GM13977 (cell line): Measurements from ENCODE around the gene ITGA5.
"Not testable (repeated sequence)": the region's sequence is repeated elsewhere in the genome, so short reads cannot be mapped to it uniquely, and the experiment has no call there.

Experiments
- DNase-seq: peaks from one replicate; pipeline ENCODE4 v3.0.0; 2012; ENCODE audit warnings: low spot score
- in situ Hi-C: fragments of 300-500 bp; cut with MboI; formaldehyde crosslinking; loops from one replicate; pipeline ENCODE4 v1.12.0; 2022; ENCODE audit warnings: low sequenced_read_pairs, low pct_unique_long_range_greater_than_20kb, mixed read lengths, inconsistent platforms; ENCODE audit not compliant: unreplicated experiment
- TF ChIP-seq, protein P1 (sequence below): IDR thresholded peaks from 2 replicates; pipeline ENCODE4 v1.5.1; 2012; ENCODE audit warnings: mild to moderate bottlenecking, control low read depth; ENCODE audit not compliant: insufficient read depth; ENCODE audit errors: extremely low read depth, missing control alignments

Gene ITGA5

DNA sequence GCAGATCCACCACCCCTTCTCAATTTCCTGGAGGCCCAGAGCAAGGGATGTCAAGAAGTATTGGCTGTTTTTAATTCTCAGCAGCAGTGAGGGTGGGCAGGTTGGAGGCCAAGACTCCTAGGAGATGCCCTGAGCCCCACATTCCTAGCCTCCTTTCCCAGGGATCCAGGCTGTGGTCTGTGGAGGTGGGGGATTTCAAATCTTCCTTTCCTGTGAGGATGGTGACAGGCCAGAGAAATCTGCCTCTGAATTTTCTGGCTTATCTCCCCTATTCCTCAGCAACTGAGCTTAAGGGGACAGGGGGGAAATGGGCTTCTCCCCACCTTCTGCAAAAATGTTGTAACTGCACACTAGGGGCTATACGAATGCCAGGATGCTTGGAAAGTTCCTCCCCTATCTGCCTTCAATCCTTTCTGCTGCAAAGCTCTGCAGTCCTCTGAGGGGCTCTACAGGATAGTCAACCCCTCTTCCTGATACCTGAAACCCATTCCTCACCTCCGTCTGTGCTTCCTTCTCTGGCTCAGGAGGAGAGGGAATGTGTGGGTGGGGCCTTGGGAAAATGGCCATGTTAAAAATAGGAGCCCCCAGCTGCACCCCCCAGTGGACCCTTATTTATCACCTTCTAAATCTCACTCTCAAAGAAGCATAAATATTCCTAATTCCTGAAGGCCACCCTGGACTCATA, 61.4 kb downstream of the ITGA5 start:
- TF ChIP-seq, protein P1, sequence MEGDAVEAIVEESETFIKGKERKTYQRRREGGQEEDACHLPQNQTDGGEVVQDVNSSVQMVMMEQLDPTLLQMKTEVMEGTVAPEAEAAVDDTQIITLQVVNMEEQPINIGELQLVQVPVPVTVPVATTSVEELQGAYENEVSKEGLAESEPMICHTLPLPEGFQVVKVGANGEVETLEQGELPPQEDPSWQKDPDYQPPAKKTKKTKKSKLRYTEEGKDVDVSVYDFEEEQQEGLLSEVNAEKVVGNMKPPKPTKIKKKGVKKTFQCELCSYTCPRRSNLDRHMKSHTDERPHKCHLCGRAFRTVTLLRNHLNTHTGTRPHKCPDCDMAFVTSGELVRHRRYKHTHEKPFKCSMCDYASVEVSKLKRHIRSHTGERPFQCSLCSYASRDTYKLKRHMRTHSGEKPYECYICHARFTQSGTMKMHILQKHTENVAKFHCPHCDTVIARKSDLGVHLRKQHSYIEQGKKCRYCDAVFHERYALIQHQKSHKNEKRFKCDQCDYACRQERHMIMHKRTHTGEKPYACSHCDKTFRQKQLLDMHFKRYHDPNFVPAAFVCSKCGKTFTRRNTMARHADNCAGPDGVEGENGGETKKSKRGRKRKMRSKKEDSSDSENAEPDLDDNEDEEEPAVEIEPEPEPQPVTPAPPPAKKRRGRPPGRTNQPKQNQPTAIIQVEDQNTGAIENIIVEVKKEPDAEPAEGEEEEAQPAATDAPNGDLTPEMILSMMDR = no peak
- in situ Hi-C loops = loop anchor here (25.0 kb wide), 1 partner anchor 345 kb away; the partner anchor contains the start of genes HOXC8 and HOXC9
- no peak for DNase-seq

DNA sequence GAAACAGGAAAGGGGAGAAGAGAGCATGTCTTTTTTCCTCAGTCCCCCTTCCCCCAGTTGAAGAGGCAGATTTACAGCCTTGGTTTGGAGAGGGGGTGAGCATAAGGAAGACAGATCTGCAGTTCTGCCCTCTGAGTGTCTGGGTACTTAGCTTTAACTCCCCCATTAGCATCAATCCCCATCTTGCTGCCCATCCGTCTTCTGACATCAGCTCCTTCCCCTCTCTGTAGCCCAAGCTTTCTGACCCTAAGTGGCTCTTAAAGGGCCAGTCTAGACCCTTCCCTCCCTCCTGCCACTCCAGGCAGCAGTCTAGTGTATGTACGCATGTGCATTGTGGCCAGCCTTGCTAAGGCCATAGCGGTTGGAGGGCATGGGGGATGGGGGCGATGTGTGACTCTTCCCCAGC, 62.1 kb downstream of the ITGA5 start:
- in situ Hi-C loops = loop anchor here (25.0 kb wide), 1 partner anchor 345 kb away; the partner anchor contains the start of genes HOXC8 and HOXC9
- TF ChIP-seq, protein P1 = no peak
- DNase-seq = no peak

DNA sequence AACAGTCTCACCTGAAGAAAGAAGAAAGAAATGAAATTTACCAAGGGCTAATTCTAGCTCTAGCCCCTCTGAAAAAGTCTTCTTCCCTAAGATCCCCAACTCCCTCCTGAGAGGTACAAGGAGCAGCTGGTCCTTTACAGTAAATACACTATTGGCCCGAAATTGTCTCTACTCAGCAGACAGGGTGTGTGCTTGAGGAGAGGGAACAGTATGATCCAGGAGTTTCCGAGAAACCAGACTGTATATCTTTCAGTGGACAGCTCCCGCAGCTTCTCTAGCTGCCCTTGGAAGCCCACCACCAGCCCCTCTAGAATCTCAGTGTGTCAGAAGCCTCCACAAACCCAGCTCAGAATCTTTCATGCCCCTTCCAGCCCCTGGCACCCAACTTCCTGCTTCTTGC, 62.8 kb downstream of the ITGA5 start:
- in situ Hi-C loops = loop anchor here (25.0 kb wide), 1 partner anchor 344 kb away; the partner anchor contains the start of genes HOXC8 and HOXC9
- TF ChIP-seq, protein P1 = no peak

DNA sequence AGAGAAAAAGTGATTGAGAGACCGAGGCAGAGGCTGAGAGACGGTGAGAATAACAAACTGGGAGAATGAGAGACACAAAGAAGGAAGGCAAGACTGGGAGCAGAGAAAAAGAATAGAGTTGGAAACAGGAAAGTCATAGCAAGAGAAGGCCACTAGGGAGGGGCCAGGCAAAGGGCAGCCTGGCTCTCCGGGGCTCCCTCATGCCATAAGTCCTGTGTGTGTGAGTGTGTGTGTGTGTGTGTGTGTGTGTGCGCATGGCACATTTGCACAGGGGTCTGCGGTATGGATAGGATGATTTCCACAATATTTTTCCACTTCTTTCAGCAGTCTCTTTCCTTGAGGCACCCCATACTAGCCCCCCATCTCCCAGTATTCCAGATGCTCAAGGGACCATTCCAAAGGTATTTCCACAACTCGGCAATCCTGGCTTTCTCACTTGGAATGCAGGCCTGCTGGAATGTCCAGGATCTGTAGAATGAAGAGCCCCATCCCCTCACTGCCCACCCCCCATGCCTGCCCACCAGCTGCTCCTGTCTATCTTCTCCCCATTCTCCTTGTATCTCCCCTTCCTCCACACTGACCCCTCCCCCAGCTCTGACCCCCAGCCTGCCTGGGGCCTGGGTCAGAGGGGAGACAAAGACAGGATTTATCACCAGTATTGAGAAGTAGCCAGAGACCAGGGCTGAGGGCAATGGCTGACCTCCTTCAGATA, 63.8 kb downstream of the ITGA5 start:
- TF ChIP-seq, protein P1 = no peak
- DNase-seq = no peak
- in situ Hi-C loops = loop anchor here (25.0 kb wide), 1 partner anchor 343 kb away; the partner anchor contains the start of genes HOXC8 and HOXC9

More for the DNA sequence above, 62.8 kb downstream of the ITGA5 start:
- no peak for DNase-seq

DNA sequence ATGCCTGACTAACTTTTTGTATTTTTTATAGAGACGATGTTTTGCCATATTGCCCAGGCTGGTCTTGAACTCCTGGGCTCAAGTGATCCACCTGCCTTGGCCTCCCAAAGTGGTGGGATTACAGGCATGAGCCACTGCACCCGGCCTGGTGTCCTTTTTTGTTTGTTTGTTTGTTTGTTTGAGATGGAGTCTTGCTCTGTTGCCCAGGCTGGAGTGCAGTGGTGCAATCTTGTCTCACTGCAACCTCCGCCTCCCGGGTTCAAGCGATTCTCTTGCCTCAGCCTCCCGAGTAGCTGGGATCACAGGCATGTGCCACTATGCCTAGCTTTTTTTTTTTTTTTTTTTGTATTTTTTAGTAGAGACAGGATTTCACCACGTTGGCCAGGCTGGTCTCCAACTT, 64.8 kb downstream of the ITGA5 start:
- in situ Hi-C loops = loop anchor here (25.0 kb wide), 1 partner anchor 342 kb away; the partner anchor contains the start of genes HOXC8 and HOXC9

DNA sequence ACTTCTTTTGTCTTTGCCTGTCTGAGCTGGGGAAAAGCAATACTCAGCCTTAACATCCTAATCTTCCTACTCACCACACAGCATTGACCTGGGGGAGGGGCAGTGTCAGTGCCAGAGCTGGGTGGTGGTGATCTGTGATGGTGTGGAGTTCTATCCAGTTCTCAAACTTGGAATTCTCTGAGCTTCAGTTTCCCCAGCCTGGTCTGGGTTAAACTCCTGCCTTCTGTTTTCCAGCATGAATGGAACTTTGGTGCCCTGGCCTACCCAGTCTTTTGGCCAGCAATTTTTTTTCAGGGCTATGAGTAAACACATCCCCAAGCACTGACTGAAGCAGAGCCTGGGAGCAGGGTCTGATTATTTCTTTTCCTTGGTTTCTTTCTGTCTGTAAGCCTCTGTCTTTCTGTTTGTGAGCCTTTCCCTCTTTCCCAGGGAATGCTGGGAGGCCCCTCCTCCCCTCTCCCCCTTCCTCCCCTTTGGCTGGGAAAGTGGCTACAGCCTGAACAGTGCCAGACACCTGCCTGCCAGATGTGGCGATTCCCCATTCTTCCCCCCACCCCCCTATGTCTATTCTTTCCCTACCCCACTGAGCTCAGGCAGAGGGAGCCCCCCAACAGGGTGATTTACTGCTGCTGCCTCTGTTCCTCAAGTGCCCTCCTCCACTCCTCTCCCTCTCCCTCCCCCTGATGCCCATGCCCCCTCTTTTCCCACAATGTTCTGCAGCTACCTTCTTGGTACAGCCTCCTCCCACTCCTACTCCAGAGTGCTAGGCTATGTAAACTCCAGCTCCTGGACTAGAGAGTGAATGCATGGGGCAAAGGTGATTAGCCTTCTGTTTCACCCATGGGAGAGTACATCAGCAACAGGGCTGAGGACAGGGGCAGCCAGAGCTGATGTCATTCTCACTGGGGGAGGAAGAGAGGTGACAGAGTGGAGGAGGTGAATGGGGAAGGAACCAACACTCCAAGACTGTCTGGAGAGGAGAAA, 65.9 kb downstream of the ITGA5 start:
- no peak for DNase-seq
- TF ChIP-seq, protein P1 = no peak
- in situ Hi-C loops = loop anchor here (25.0 kb wide), 1 partner anchor 341 kb away; the partner anchor contains the start of genes HOXC8 and HOXC9

More for the DNA sequence above, 64.8 kb downstream of the ITGA5 start:
- not testable (repeated sequence) for DNase-seq
